ENCODE results near the gene ABCB9.

DNA sequence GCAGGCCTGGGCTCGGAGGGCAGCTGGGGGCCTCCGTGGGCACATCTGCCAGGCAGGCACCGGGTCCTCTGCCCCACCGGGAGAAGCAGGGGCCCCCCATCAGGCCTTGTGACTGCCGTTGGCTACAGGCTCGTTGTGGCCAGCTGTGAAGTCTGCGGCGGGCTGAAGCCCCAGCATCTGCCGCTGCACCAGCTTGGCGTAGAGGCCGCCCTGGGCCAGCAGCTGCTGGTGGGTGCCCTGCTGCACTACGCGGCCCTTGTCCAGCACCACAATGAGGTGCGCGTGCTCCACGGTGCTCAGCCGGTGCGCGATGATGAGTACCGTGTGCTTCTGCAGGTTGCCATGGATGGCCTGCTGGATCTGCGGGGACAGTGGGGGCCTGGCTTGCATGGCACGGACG, 36.5 kb downstream of the ABCB9 start:
- no peak for TF ChIP-seq POLR2A (IDR thresholded peaks at IDR 0.05)
- TF ChIP-seq, protein P1, sequence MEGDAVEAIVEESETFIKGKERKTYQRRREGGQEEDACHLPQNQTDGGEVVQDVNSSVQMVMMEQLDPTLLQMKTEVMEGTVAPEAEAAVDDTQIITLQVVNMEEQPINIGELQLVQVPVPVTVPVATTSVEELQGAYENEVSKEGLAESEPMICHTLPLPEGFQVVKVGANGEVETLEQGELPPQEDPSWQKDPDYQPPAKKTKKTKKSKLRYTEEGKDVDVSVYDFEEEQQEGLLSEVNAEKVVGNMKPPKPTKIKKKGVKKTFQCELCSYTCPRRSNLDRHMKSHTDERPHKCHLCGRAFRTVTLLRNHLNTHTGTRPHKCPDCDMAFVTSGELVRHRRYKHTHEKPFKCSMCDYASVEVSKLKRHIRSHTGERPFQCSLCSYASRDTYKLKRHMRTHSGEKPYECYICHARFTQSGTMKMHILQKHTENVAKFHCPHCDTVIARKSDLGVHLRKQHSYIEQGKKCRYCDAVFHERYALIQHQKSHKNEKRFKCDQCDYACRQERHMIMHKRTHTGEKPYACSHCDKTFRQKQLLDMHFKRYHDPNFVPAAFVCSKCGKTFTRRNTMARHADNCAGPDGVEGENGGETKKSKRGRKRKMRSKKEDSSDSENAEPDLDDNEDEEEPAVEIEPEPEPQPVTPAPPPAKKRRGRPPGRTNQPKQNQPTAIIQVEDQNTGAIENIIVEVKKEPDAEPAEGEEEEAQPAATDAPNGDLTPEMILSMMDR (IDR thresholded peaks at IDR 0.05) = no peak

All from suprapubic skin (tissue), 3 donors.